Stimulated activated CD8-positive, alpha-beta memory T cell treated with anti-CD3 and anti-CD28 coated beads, Interleukin-7, amount 100 ng/mL, for 24 hours (primary cell): ENCODE data around the gene CYP39A1.

Experiments used
- DNase-seq: peaks from one replicate; pipeline ENCODE4 v3.0.0-alpha.2; 2020; ENCODE audit warnings: low read depth

Gene CYP39A1

GRCh38 chr6:46652603-46653438 lies at the start of gene CYP39A1, which contains the start of gene SLC25A27:
CYP39A1 (minus strand) TSS chr6:46652818; CDS start chr6:46652582, 236 bp downstream.
SLC25A27 (plus strand) TSS chr6:46652975; CDS start chr6:46653193, 218 bp downstream.
- peak; percentile 71 for DNase-seq

- DNase-seq, result no peak
These were observed 47.4 kb upstream of the CYP39A1 start for GRCh38 chr6:46699970-46700369.

GRCh38 chr6:46690911-46691451 lies 38.4 kb upstream of the CYP39A1 start:
- no peak for DNase-seq

- DNase-seq, result no peak
These were observed 37.6 kb upstream of the CYP39A1 start for GRCh38 chr6:46690141-46690755.

- DNase-seq, result no peak
These were observed 37.0 kb upstream of the CYP39A1 start for GRCh38 chr6:46689657-46690056.

- no peak for DNase-seq
These were observed 36.3 kb upstream of the CYP39A1 start for GRCh38 chr6:46688966-46689335.

GRCh38 chr6:46688117-46688965 lies 35.7 kb upstream of the CYP39A1 start:
- no peak for DNase-seq

- no peak for DNase-seq
These were observed 35.0 kb upstream of the CYP39A1 start, which contains the start of gene TDRD6 for GRCh38 chr6:46687619-46688097. TDRD6 (plus strand) TSS chr6:46687885; CDS start chr6:46688129, 244 bp downstream.

GRCh38 chr6:46684771-46685170 lies 32.2 kb upstream of the CYP39A1 start:
- DNase-seq, result no peak

GRCh38 chr6:46677314-46677654 lies 24.7 kb upstream of the CYP39A1 start:
- no peak for DNase-seq

- no peak for DNase-seq
These were observed 24.1 kb upstream of the CYP39A1 start for GRCh38 chr6:46676604-46677313.

- DNase-seq, result no peak
These were observed 21.8 kb upstream of the CYP39A1 start for GRCh38 chr6:46674410-46674809.

- DNase-seq, result no peak
These were observed 14.8 kb upstream of the CYP39A1 start for GRCh38 chr6:46667377-46667776.

GRCh38 chr6:46661483-46661882 lies 8.9 kb upstream of the CYP39A1 start:
- DNase-seq, result no peak

GRCh38 chr6:46657642-46658041 lies 5.0 kb upstream of the CYP39A1 start:
- DNase-seq, result no peak

- DNase-seq, result no peak
These were observed 3.2 kb upstream of the CYP39A1 start for GRCh38 chr6:46655803-46656202.

GRCh38 chr6:46653439-46654195 lies 999 bp upstream of the CYP39A1 start:
- DNase-seq, result no peak

- DNase-seq, result no peak
These were observed 401 bp downstream of the CYP39A1 start for GRCh38 chr6:46652232-46652602.

- no peak for DNase-seq
These were observed 802 bp downstream of the CYP39A1 start for GRCh38 chr6:46651816-46652215.

GRCh38 chr6:46651006-46651405 lies 1.6 kb downstream of the CYP39A1 start:
- no peak for DNase-seq
